ENCODE results near the gene ATG4B. TPM values are rescaled to one million over a fixed set of nuclear protein-coding genes. Genes with fewer than 3 reads are reported as not detected.

Gene ATG4B
- total and polyA plus RNA-seq, 9 of the 15 experiments (the other 6 are each of a cell fraction or from before 2014, with no cell fraction given): 5.9 to 58.8 (median 35.6) TPM

- in situ Hi-C loops (cut with MboI): no loop called here
- intact Hi-C loops (cut with micrococcal nuclease): no loop called here
- peaks cover 36% of the 10 kb centered on the region for H3K79me2 ChIP-seq (ENCODE audit: control insufficient read depth, insufficient read depth, low read length)
- H3K36me3 ChIP-seq (ENCODE audit: control insufficient read depth, insufficient read depth, low read length): peaks cover 21% of the 10 kb centered on the region
- H3K4me1 ChIP-seq (replicated peaks in 1 of 2; ENCODE audit: control insufficient read depth in 2 of 2, insufficient read depth in 2 of 2, low read length in 2 of 2): peaks cover 3 to 21% of the 10 kb centered on the region in 2 experiments; a peak in 3 of 5 replicates
- BruUV-seq (replicated peaks): no TSS peak
- peak overlapping the region; percentile 80; the same call in 1 of the 2 replicates for H3K4me2 ChIP-seq (ENCODE audit: insufficient read depth, low read length)
- no peak for ATAC-seq
- no peak for DNase-seq (ENCODE audit: extremely low read depth in 1 of 4, low spot score in 3 of 4)
- WGBS (ENCODE audit: insufficient coverage, low coverage, missing lambda C conversion rate): under 1% methylated on average over 13 of the region's 17 CpGs
- H3K9me3 ChIP-seq (replicated peaks; ENCODE audit: control insufficient read depth, insufficient read depth, low read depth, low read length): peaks cover 4% of the 10 kb centered on the region
- peak overlapping the region; percentile 63 for H3K4me3 ChIP-seq
- H3K9me1 ChIP-seq (ENCODE audit: control insufficient read depth, insufficient read depth, low read length): no peaks in the 10 kb centered on the region
- H4K20me1 ChIP-seq (replicated peaks; ENCODE audit: control insufficient read depth, insufficient read depth, low read length): no peaks in the 10 kb centered on the region
- FAIRE-seq: no peak
- no peaks in the 10 kb centered on the region for H3K27me3 ChIP-seq (ENCODE audit: control insufficient read depth in 2 of 2, insufficient read depth in 2 of 2, low read length in 2 of 2)
- ChIA-PET POLR2A (interaction anchor here (0.5 to 3.0 kb wide), 7 partner anchors 8 to 810 kb away, joined by 3 to 16 read pairs (median 5); no protein-coding TSS in a partner anchor), CTCF (ENCODE audit: low intra/inter-chr PET ratio) (no interaction called here)
- H2AFZ ChIP-seq (ENCODE audit: low read depth, low read length): no peak overlapping the region
- H3K27ac ChIP-seq (ENCODE audit: extremely low read depth, low read depth, low read length): peak overlapping the region; percentile 94
- H3K9ac ChIP-seq (ENCODE audit: insufficient read depth in 1 of 2, low read depth in 2 of 2, low read length in 2 of 2): peak overlapping the region; percentile 87 to 100
- TF ChIP-seq YY1 (IDR thresholded peaks at IDR 0.05; ENCODE audit: borderline replicate concordance in 1 of 3, control insufficient read depth in 1 of 3, extremely low read depth in 1 of 3, insufficient read depth in 3 of 3, insufficient read length in 1 of 3, insufficient replicate concordance in 2 of 3, low read depth in 1 of 3, low read length in 2 of 3) (peak in 1 of 3 experiments; percentile 33), GTF2E2 (tag; IDR thresholded peaks at IDR 0.05) (no peak), ESRRA (IDR thresholded peaks at IDR 0.05; ENCODE audit: borderline replicate concordance, low read depth) (no peak), ZNF282 (CRISPR knock-in tag; IDR thresholded peaks at IDR 0.05) (no peak), BHLHE40 (IDR thresholded peaks at IDR 0.05; ENCODE audit: low read length) (peak; percentile 88), STAT5A (IDR thresholded peaks at IDR 0.05; ENCODE audit: borderline replicate concordance, low read length) (no peak), ZNF395 (CRISPR knock-in tag; IDR thresholded peaks at IDR 0.05) (0 out of 2 replicates have a peak, but pooled peaks have one; percentile 74), FOXP1 (CRISPR knock-in tag; IDR thresholded peaks at IDR 0.05) (no peak), MLLT1 (IDR thresholded peaks at IDR 0.05) (no peak), PML (IDR thresholded peaks at IDR 0.05; ENCODE audit: low read length) (no peak), TAF1 (IDR thresholded peaks at IDR 0.05; ENCODE audit: control insufficient read depth, extremely low read depth, insufficient read depth, low read length, severe bottlenecking) (no peak), ZFPM2 (CRISPR knock-in tag; IDR thresholded peaks at IDR 0.05) (no peak), E2F1 (CRISPR knock-in tag; IDR thresholded peaks at IDR 0.05) (peak; percentile 3; the same call in 1 of the 2 replicates), TFAP4 (CRISPR knock-in tag; IDR thresholded peaks at IDR 0.05; ENCODE audit: borderline replicate concordance) (no peak)
- TF ChIP-seq, protein P1, sequence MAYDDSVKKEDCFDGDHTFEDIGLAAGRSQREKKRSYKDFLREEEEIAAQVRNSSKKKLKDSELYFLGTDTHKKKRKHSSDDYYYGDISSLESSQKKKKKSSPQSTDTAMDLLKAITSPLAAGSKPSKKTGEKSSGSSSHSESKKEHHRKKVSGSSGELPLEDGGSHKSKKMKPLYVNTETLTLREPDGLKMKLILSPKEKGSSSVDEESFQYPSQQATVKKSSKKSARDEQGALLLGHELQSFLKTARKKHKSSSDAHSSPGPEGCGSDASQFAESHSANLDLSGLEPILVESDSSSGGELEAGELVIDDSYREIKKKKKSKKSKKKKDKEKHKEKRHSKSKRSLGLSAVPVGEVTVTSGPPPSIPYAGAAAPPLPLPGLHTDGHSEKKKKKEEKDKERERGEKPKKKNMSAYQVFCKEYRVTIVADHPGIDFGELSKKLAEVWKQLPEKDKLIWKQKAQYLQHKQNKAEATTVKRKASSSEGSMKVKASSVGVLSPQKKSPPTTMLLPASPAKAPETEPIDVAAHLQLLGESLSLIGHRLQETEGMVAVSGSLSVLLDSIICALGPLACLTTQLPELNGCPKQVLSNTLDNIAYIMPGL (CRISPR knock-in tag; IDR thresholded peaks at IDR 0.05): 0 out of 2 replicates have a peak, but pooled peaks have one; percentile 72
These were observed 63.6 kb downstream of the ATG4B start for GRCh38 chr2:241701149-241701398.
